Activated CD8-positive, alpha-beta T cell treated with anti-CD3 and anti-CD28 coated beads for 36 hours (primary cell): Measurements from ENCODE around the gene NGLY1. TPM values are rescaled to one million over a fixed set of nuclear protein-coding genes. Genes with fewer than 3 reads are reported as not detected.
A peak's percentile ranks its signal among the peaks of the same experiment; 100 is the strongest.

ENCODE experiments used
- ATAC-seq: fragments of 200-7000 bp; cut with Tn5 transposase; one replicate; pipeline ENCODE4 v1.10.0; 2021; ENCODE audit warnings: mild to moderate bottlenecking, moderate library complexity
- CTCF ChIA-PET: fragments of 350-600 bp; sonication (Branson Sonifier 250); formaldehyde crosslinking; loops from one replicate; lab custom pipeline; 2021; ENCODE audit warnings: antibody characterized with exemption; lab: Charles Lee
- POLR2A ChIA-PET: fragments of 350-600 bp; sonication (Branson Sonifier 250); formaldehyde crosslinking; loops from one replicate; lab custom pipeline; 2021; ENCODE audit warnings: antibody characterized with exemption; lab: Charles Lee
- DNase-seq: peaks from one replicate; pipeline ENCODE4 v3.0.0-alpha.2; 2020
- H3K27ac Mint-ChIP-seq: one replicate; pipeline ENCODE4 v1.8.0; 2021; ENCODE audit warnings: mild to moderate bottlenecking, mixed read lengths
- H3K27me3 Mint-ChIP-seq: one replicate; pipeline ENCODE4 v1.8.0; 2021; ENCODE audit warnings: mixed read lengths
- H3K36me3 Mint-ChIP-seq: one replicate; pipeline ENCODE4 v1.8.0; 2021; ENCODE audit warnings: low read depth, mixed read lengths
- H3K4me1 Mint-ChIP-seq: one replicate; pipeline ENCODE4 v1.8.0; 2021; ENCODE audit warnings: low read depth, mixed read lengths
- H3K4me3 Mint-ChIP-seq: one replicate; pipeline ENCODE4 v1.8.0; 2021; ENCODE audit warnings: mild to moderate bottlenecking, moderate library complexity, mixed read lengths
- H3K9me3 Mint-ChIP-seq: one replicate; pipeline ENCODE4 v1.8.0; 2021; ENCODE audit warnings: mixed read lengths
- intact Hi-C: fragments of 100-400 bp; cut with micrococcal nuclease; formaldehyde crosslinking; loops from one replicate; pipeline ENCODE4 v1.10.0; 2022
- total RNA-seq, 2 experiments: library from RNA; stranded (reverse); gene quantifications; one replicate each; pipeline ENCODE4 v1.2.3, GENCODE V29; 2021
- TF ChIP-seq, protein P1 (sequence below): fragments of 200-600 bp; IDR thresholded peaks from one replicate; pipeline ENCODE4 v1.8.0; 2022; ENCODE audit warnings: antibody characterized with exemption, mild to moderate bottlenecking

NGLY1 gene
- total RNA-seq, 2 experiments from 2014 or later = 142 to 146 TPM

DNA sequence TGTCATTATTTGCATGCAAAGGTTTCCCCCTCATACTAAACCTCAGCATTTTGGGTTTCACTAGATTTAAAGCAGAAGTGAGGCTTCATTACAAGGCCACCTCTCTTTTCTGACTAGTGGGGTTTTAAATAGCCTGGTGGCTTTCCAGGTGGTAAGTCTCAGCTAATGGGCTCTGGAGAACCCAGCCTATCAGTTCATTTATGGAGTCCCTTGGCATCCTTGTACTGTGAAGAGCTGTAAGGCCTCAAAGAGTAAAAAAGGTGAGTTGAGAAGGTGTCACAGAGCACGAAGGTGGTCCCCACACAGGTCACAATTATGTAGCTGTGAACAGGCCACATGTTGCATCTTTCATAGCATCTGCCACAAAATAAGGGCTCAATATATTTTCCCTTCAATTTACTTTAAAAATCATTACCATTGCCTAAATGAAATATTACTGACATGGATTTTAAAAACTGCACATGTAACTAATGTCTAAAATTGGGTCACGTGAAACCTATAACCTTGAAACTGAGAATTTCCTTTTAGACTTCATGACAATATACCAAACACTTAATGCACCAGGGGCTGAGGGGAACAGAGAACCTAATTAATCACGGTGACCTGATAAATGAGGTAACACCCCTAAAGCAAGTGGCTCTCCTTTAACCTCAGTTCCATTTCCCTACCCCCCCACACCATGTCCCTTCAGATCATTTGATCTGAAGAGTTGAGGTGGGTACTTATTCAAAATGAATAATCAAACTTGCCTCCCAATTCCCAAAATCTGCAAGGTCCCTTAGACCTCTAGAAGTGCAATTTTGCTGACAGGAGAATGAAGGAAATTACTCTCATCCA, 1.3 kb downstream of the NGLY1 start:
- no peak for DNase-seq
- Mint-ChIP-seq H3K27ac (peak overlapping the region; percentile 88), H3K9me3 (no peaks in the 10 kb centered on the region), H3K4me1 (peaks cover 55% of the 10 kb centered on the region), H3K4me3 (peak overlapping the region; percentile 91), H3K27me3 (no peaks in the 10 kb centered on the region), H3K36me3 (peaks cover 48% of the 10 kb centered on the region)
- POLR2A ChIA-PET = no interaction called here
- ATAC-seq = no peak
- TF ChIP-seq, protein P1, sequence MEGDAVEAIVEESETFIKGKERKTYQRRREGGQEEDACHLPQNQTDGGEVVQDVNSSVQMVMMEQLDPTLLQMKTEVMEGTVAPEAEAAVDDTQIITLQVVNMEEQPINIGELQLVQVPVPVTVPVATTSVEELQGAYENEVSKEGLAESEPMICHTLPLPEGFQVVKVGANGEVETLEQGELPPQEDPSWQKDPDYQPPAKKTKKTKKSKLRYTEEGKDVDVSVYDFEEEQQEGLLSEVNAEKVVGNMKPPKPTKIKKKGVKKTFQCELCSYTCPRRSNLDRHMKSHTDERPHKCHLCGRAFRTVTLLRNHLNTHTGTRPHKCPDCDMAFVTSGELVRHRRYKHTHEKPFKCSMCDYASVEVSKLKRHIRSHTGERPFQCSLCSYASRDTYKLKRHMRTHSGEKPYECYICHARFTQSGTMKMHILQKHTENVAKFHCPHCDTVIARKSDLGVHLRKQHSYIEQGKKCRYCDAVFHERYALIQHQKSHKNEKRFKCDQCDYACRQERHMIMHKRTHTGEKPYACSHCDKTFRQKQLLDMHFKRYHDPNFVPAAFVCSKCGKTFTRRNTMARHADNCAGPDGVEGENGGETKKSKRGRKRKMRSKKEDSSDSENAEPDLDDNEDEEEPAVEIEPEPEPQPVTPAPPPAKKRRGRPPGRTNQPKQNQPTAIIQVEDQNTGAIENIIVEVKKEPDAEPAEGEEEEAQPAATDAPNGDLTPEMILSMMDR = no peak
- intact Hi-C loops = loop anchor here (5.0 kb wide), 1 partner anchor 120 kb away; the partner anchor contains the start of gene TOP2B
- CTCF ChIA-PET = no interaction called here

DNA sequence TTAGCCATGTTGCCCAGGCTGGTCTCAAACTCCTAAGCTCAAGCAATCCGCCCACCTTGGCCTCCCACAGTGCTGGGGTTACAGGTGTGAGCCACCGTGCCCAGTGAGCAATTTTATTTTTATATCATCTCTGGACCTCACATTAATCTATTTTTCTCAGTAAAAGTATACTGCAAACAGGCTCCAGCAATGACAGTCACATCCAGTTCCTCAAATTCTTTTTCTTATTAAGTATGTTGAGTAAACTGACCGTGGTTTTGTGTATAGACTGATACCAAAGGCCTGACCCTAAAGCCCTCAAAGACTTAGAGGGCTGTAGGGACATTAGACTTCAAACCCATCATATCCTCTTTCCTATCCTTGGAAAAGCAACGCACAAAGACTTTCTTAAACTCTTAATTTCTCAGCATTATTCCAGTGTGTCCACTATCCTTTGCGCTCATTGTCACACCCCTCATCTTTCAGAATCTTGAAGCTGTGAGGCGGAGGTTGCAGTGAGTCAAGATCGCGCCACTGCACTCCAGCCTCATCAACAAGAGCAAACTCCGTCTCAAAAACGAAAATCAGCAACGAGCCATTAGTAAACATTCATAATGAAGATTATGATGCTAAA, 2.0 kb downstream of the NGLY1 start:
- peak overlapping the region; percentile 36 for H3K27ac Mint-ChIP-seq
- intact Hi-C loops = loop anchor here (5.0 kb wide), 1 partner anchor 119 kb away; the partner anchor contains the start of gene TOP2B
- peaks cover 59% of the 10 kb centered on the region for H3K4me1 Mint-ChIP-seq
- H3K36me3 Mint-ChIP-seq = peaks cover 55% of the 10 kb centered on the region
- ATAC-seq (no peak), DNase-seq (no peak)
- H3K9me3 Mint-ChIP-seq = no peaks in the 10 kb centered on the region
- H3K4me3 Mint-ChIP-seq = peak overlapping the region; percentile 91
- TF ChIP-seq, protein P1 = no peak
- POLR2A ChIA-PET = no interaction called here
- CTCF ChIA-PET = interaction anchor here (1.1 kb wide), 1 partner anchor 132 kb away, joined by 5 read pairs; no protein-coding TSS in a partner anchor
- no peaks in the 10 kb centered on the region for H3K27me3 Mint-ChIP-seq

DNA sequence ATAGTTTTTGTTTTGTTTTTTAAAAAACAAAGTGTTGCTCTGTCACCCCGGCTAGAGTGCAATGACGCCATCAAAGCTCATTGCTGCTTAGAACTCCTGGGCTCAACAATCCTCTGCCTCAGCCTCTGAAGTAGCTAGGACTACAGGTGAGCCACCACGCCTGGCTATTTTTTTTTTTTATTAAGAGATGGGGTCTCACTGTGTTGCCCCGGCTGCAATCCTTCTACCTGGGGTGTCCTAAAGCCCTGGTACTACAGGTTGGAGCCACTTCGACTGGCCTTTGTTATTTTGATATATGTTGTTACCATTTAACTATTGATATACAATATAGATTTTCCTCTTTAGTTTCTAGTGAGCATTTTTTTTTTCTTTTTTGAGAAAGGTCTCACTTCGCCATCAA, 2.6 kb downstream of the NGLY1 start:
- peaks cover 61% of the 10 kb centered on the region for H3K36me3 Mint-ChIP-seq
- H3K4me3 Mint-ChIP-seq = peak overlapping the region; percentile 91
- ATAC-seq = no peak

DNA sequence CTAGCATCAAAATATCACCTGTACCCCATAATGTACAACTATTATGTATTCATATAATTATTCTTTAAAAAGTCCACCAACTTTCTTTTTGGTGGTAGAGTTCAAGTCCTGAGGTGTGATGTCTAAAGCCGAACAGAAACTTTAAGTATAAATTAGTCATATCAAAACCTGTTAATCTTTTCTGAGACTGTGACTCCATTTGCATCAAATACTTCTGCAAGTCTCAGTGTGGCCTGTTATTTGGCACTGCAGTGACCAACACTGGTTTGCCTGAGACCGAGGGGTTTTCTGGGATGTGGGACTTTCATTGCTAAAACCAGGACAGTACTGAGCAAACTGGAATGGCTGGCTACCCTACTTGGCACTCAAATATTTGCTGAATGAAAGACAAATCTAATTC, 7.3 kb downstream of the NGLY1 start:
- H3K36me3 Mint-ChIP-seq = peaks cover 76% of the 10 kb centered on the region
- H3K27ac Mint-ChIP-seq = no peak overlapping the region
- POLR2A ChIA-PET = no interaction called here
- peak; percentile 42 for ATAC-seq
- CTCF ChIA-PET = interaction anchor here (1.0 kb wide), 1 partner anchor 128 kb away, joined by 3 read pairs; no protein-coding TSS in a partner anchor
- no peak for DNase-seq
- no peaks in the 10 kb centered on the region for H3K27me3 Mint-ChIP-seq
- TF ChIP-seq, protein P1 = no peak
- peaks cover 9% of the 10 kb centered on the region for H3K9me3 Mint-ChIP-seq
- H3K4me3 Mint-ChIP-seq = no peak overlapping the region
- peaks cover 54% of the 10 kb centered on the region for H3K4me1 Mint-ChIP-seq
- intact Hi-C loops = no loop called here

More for the DNA sequence above, 2.6 kb downstream of the NGLY1 start:
- intact Hi-C loops = loop anchor here (5.0 kb wide), 1 partner anchor 118 kb away; the partner anchor contains the start of gene TOP2B
- TF ChIP-seq, protein P1 = no peak
- H3K27me3 Mint-ChIP-seq = no peaks in the 10 kb centered on the region
- DNase-seq = no peak
- H3K27ac Mint-ChIP-seq = no peak overlapping the region
- ChIA-PET CTCF (interaction anchor here (1.1 to 1.5 kb wide), 2 partner anchors 119 to 132 kb away, joined by 3 to 5 read pairs; no protein-coding TSS in a partner anchor), POLR2A (no interaction called here)
- H3K4me1 Mint-ChIP-seq = peaks cover 61% of the 10 kb centered on the region
- no peaks in the 10 kb centered on the region for H3K9me3 Mint-ChIP-seq
